Kidney (tissue), 14 donors: ENCODE measurements around the gene CDYL. TPM values are rescaled to one million over a fixed set of nuclear protein-coding genes. Genes with fewer than 3 reads are reported as not detected.

Experiments used
- DNase-seq, 5 donors: peaks; one replicate each; pipeline ENCODE4 v3.0.0-alpha.2; 2013 to 2020
- FAIRE-seq: peaks from 2 replicates; lab custom pipeline; 2012; peaks lifted over from hg19 to GRCh38; lab: Jason Lieb, UNC
- H3K27ac ChIP-seq, 2 donors: one replicate each; pipeline ENCODE4 v1.7.0; 2013; ENCODE audit warnings: low read depth in 2 of 2, low read length in 2 of 2, inconsistent platforms in 1 of 2
- H3K27me3 ChIP-seq: one replicate; pipeline ENCODE4 v1.7.1; 2013; ENCODE audit warnings: low read length, inconsistent platforms; ENCODE audit not compliant: control insufficient read depth, insufficient read depth
- H3K36me3 ChIP-seq, 3 donors: one replicate each; pipeline versions ENCODE4 v1.7.0 to v1.7.1; 2013; ENCODE audit warnings: low read length in 3 of 3, control low read depth in 1 of 3, inconsistent platforms in 1 of 3; ENCODE audit not compliant: insufficient read depth in 3 of 3, control insufficient read depth in 2 of 3
- H3K4me1 ChIP-seq, 3 donors: one replicate each; pipeline versions ENCODE4 v1.7.0 to v1.7.1; 2013; ENCODE audit warnings: low read length in 3 of 3, inconsistent platforms in 1 of 3, low read depth in 1 of 3; ENCODE audit not compliant: control insufficient read depth in 2 of 3, insufficient read depth in 2 of 3
- H3K4me3 ChIP-seq, 3 donors: one replicate each; pipeline versions ENCODE4 v1.7.0 to v1.8.1; 2013; ENCODE audit warnings: low read length in 3 of 3, control low read depth in 1 of 3, inconsistent platforms in 1 of 3
- H3K9ac ChIP-seq, 3 donors: one replicate each; pipeline versions ENCODE4 v1.7.0 to v1.7.1; 2013; ENCODE audit warnings: low read length in 3 of 3, control low read depth in 1 of 3, inconsistent platforms in 1 of 3
- H3K9me3 ChIP-seq, 3 donors: one replicate each; pipeline versions ENCODE4 v1.7.0 to v1.7.1; 2013; ENCODE audit warnings: low read length in 3 of 3, control low read depth in 1 of 3, inconsistent platforms in 1 of 3; ENCODE audit not compliant: control insufficient read depth in 2 of 3, insufficient read depth in 1 of 3
- CTCF ChIP-seq: IDR thresholded peaks from 3 replicates; pipeline ENCODE4 v1.5.1; 2012; ENCODE audit warnings: mild to moderate bottlenecking, moderate library complexity, borderline replicate concordance; ENCODE audit not compliant: insufficient read depth; ENCODE audit errors: extremely low read depth
- intact Hi-C: fragments of 100-400 bp; cut with DNase I; formaldehyde crosslinking; loops from one replicate; pipeline ENCODE4 v1.11.1; 2022
- polyA plus RNA-seq: library from polyadenylated mRNA; stranded (reverse); fragments of 350-450 nt; fragmentation: Illumina TruSeq; extraction: RNeasy Lipid Tissue Mini Kit (QIAGEN cat#74804); gene quantifications from one replicate; pipeline ENCODE4 v1.2.3, GENCODE V29; 2014; ENCODE audit warnings: low read depth, low replicate concordance; ENCODE audit not compliant: insufficient read depth
- total RNA-seq: library from RNA; stranded (reverse); fragmentation: NEBNext Ultra II Directional; extraction: Animal tissue kit (Norgen Biotek cat#: 25700); gene quantifications from one replicate; pipeline ENCODE4 v1.2.1, GENCODE V29; 2021
- donor health status: control.
- donor health status: control.
- donor health status: control.
- donor health status: control.
- donor health status: control.
- donor health status: DM: yes; HTN: yes; CAD: no.
- donor health status: Normal renal cell carcinoma (clear cell type).

Gene CDYL
- total and polyA plus RNA-seq, 2 donors from 2014 or later = 7.4 to 46.8 TPM

- no peak overlapping the region for H3K4me3 ChIP-seq
- no peak overlapping the region for H3K27ac ChIP-seq
- H3K9ac ChIP-seq = no peak overlapping the region
- no peak for TF ChIP-seq CTCF
- DNase-seq (no peak), FAIRE-seq (no peak)
- intact Hi-C loops = no loop called here
- H3K27me3 ChIP-seq = no peaks in the 10 kb centered on the region
- H3K9me3 ChIP-seq = peaks cover 0 to 14% (median 5%) of the 10 kb centered on the region in 3 donors
- no peaks in the 10 kb centered on the region for H3K36me3 ChIP-seq
- no peaks in the 10 kb centered on the region for H3K4me1 ChIP-seq
Observed at GRCh38 chr6:4977468-4977867, 201.3 kb downstream of the CDYL start.

DNA sequence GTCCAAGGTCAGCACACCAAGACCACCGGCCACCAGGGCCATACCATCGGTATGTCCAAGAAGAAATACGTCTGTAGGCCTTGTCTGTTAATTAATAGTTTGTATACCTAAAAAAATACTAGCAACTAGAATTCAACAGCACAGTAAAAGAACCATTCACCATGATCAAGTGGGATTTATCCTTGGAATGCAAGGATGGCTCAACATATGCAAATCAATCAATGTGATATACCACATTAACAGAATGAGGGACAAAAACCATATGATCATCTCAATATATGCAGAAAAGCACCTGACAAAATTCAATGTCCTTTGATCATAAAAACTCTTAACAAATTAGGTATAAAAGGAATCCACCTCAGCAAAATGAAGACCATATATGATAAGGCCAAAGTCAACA is 203.2 kb downstream of the CDYL start:
- FAIRE-seq (no peak), DNase-seq (no peak)
- no peak for TF ChIP-seq CTCF
- Histone ChIP-seq H3K27ac (no peak overlapping the region), H3K36me3 (no peaks in the 10 kb centered on the region), H3K9me3 (peaks cover 0 to 14% (median 5%) of the 10 kb centered on the region in 3 donors), H3K4me3 (no peak overlapping the region), H3K27me3 (no peaks in the 10 kb centered on the region), H3K4me1 (no peaks in the 10 kb centered on the region), H3K9ac (no peak overlapping the region)
- intact Hi-C loops = no loop called here

DNA sequence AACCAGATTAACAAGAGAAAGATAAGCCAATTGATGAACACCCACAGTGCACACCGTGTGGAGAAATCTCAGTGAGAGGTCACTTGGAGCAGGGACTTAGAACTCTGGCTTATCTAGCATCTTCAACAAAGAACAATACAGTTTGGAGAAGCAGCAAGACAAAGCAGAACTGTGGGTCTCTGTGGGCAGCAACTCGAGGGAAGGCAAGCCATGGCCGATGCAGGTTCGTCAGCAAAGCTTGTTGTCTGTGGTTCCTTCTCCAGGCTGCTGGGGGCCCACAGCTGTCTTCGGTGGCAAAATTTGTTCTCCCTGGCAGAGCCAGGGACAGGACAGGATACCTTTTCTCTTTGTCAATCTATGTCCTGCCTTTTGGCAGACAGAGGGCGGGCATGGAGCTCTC is 205.6 kb downstream of the CDYL start:
- no peak for TF ChIP-seq CTCF
- Histone ChIP-seq H3K9ac (no peak overlapping the region), H3K27me3 (no peaks in the 10 kb centered on the region), H3K9me3 (peaks cover 0 to 14% (median 5%) of the 10 kb centered on the region in 3 donors), H3K4me1 (no peaks in the 10 kb centered on the region), H3K36me3 (no peaks in the 10 kb centered on the region), H3K4me3 (no peak overlapping the region), H3K27ac (no peak overlapping the region)
- FAIRE-seq (no peak), DNase-seq (no peak)
- intact Hi-C loops = no loop called here

DNA sequence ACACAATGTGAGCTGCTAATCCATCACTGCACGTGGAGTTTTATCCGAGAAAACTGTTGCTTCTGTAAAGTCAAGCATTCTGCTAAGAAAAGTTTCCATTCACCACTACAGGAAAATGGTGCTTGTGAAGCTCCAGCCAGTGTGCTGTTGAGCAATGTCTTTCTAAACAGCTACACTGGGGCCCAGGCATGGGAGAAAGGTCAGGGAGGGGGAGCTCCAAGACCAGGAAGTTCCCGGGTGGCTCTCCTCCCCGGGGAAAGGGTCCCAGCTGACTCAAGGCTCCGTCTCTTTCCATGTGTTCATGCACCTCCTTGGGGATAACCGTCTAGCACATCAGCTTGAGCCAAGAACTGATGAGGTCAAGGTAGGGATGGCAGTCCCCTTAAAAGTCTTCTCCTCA is 207.1 kb downstream of the CDYL start:
- intact Hi-C loops = no loop called here
- Histone ChIP-seq H3K4me1 (no peaks in the 10 kb centered on the region), H3K9me3 (peaks cover 0 to 14% (median 5%) of the 10 kb centered on the region in 3 donors), H3K27me3 (no peaks in the 10 kb centered on the region), H3K9ac (no peak overlapping the region), H3K27ac (no peak overlapping the region), H3K4me3 (no peak overlapping the region), H3K36me3 (no peaks in the 10 kb centered on the region)
- DNase-seq (no peak), FAIRE-seq (no peak)
- no peak for TF ChIP-seq CTCF
